GM23338 (cell line): ENCODE measurements around the gene FEZF1. TPM values are rescaled to one million over a fixed set of nuclear protein-coding genes. Genes with fewer than 3 reads are reported as not detected.

Experiments
- ATAC-seq: fragments of 200-7000 bp; cut with Tn5 transposase; 3 replicates; pipeline ENCODE4 v1.9.1; 2020
- DNase-seq: peaks from one replicate; pipeline ENCODE4 v3.0.0-alpha.2; 2015; ENCODE audit warnings: low spot score
- H2AFZ ChIP-seq: fragments of 200-600 bp; sonication (generic); 2 replicates; pipeline ENCODE4 v1.8.0; 2016; ENCODE audit warnings: antibody characterized with exemption, mild to moderate bottlenecking, moderate library complexity
- H3F3A ChIP-seq: fragments of 200-600 bp; sonication (generic); replicated peaks from 2 replicates; pipeline ENCODE4 v1.8.0; 2017; ENCODE audit warnings: antibody characterized with exemption, mixed run types, low read depth
- H3K27ac ChIP-seq: fragments of 200-600 bp; sonication (generic); 2 replicates; pipeline ENCODE4 v1.6.1; 2016; ENCODE audit warnings: low read depth
- H3K27me3 ChIP-seq: fragments of 200-600 bp; sonication (generic); 2 replicates; pipeline ENCODE4 v1.8.0; 2016; ENCODE audit warnings: mild to moderate bottlenecking, mixed run types, moderate library complexity; ENCODE audit not compliant: insufficient read depth
- H3K36me3 ChIP-seq: fragments of 200-600 bp; sonication (generic); 2 replicates; pipeline ENCODE4 v1.8.0; 2016; ENCODE audit warnings: mild to moderate bottlenecking; ENCODE audit not compliant: insufficient read depth
- H3K4me1 ChIP-seq: fragments of 200-600 bp; sonication (generic); 2 replicates; pipeline ENCODE4 v1.8.0; 2016; ENCODE audit warnings: mild to moderate bottlenecking, moderate library complexity; ENCODE audit not compliant: insufficient read depth
- H3K4me2 ChIP-seq: fragments of 200-600 bp; sonication (generic); 2 replicates; pipeline ENCODE4 v1.7.1; 2017; ENCODE audit warnings: mixed run types
- H3K4me3 ChIP-seq: fragments of 200-600 bp; sonication (generic); 2 replicates; pipeline ENCODE4 v1.6.1; 2016; ENCODE audit warnings: mixed run types
- H3K79me2 ChIP-seq: fragments of 200-600 bp; sonication (generic); replicated peaks from 2 replicates; pipeline ENCODE4 v1.8.0; 2017; ENCODE audit warnings: mild to moderate bottlenecking; ENCODE audit not compliant: insufficient read depth
- H3K9me2 ChIP-seq: fragments of 200-600 bp; sonication (generic); 2 replicates; pipeline ENCODE4 v1.8.0; 2017; ENCODE audit not compliant: insufficient read depth
- H4K20me1 ChIP-seq: fragments of 200-600 bp; sonication (generic); replicated peaks from 2 replicates; pipeline ENCODE4 v1.8.0; 2017; ENCODE audit warnings: mild to moderate bottlenecking; ENCODE audit not compliant: insufficient read depth
- H3K27ac Mint-ChIP-seq: 2 replicates; pipeline ENCODE4 v1.8.0; 2020; ENCODE audit warnings: inconsistent platforms, mild to moderate bottlenecking, moderate library complexity, mixed read lengths
- H3K27me3 Mint-ChIP-seq: 3 replicates; pipeline ENCODE4 v1.8.0; 2022; ENCODE audit warnings: low read depth, mild to moderate bottlenecking, moderate library complexity, mixed read lengths, inconsistent platforms; ENCODE audit not compliant: insufficient read depth, poor library complexity
- H3K36me3 Mint-ChIP-seq: 3 replicates; pipeline ENCODE4 v1.8.0; 2021; ENCODE audit warnings: low read depth, mild to moderate bottlenecking, inconsistent platforms, moderate library complexity, mixed read lengths
- H3K4me1 Mint-ChIP-seq: 3 replicates; pipeline ENCODE4 v1.8.0; 2020; ENCODE audit warnings: mild to moderate bottlenecking, inconsistent platforms, mixed read lengths
- H3K4me3 Mint-ChIP-seq: 3 replicates; pipeline ENCODE4 v1.8.0; 2021; ENCODE audit warnings: moderate library complexity, mild to moderate bottlenecking, inconsistent platforms, mixed read lengths
- H3K9me3 Mint-ChIP-seq: 3 replicates; pipeline ENCODE4 v1.8.0; 2020; ENCODE audit warnings: moderate library complexity, mild to moderate bottlenecking, inconsistent platforms, mixed read lengths
- CREB1 ChIP-seq: fragments of 250-450 bp; sonication (Bioruptor Pico); IDR thresholded peaks from 2 replicates; pipeline ENCODE4 v1.5.0; 2020; ENCODE audit warnings: low read depth, mild to moderate bottlenecking, moderate library complexity
- EZH2 ChIP-seq: fragments of 200-600 bp; sonication (generic); IDR thresholded peaks from one replicate; pipeline ENCODE4 v1.8.0; 2017; ENCODE audit warnings: antibody characterized with exemption, mild to moderate bottlenecking, low read depth; ENCODE audit not compliant: unreplicated experiment
- JUNB ChIP-seq: IDR thresholded peaks from one replicate; pipeline ENCODE4 v1.6.1; 2016; ENCODE audit warnings: antibody characterized with exemption; ENCODE audit not compliant: unreplicated experiment
- NANOG ChIP-seq: IDR thresholded peaks from 2 replicates; pipeline ENCODE4 v1.6.1; 2016; ENCODE audit warnings: antibody characterized with exemption, borderline replicate concordance
- POLR2AphosphoS5 ChIP-seq: IDR thresholded peaks from 2 replicates; pipeline ENCODE4 v1.6.1; 2016; ENCODE audit warnings: antibody characterized with exemption, low read depth
- STAT1 ChIP-seq: IDR thresholded peaks from one replicate; pipeline ENCODE4 v1.6.1; 2016; ENCODE audit warnings: antibody characterized with exemption; ENCODE audit not compliant: unreplicated experiment
- ZNF114 ChIP-seq: fragments of 250-450 bp; sonication (Bioruptor Pico); IDR thresholded peaks from 2 replicates; pipeline ENCODE4 v1.5.0; 2020; ENCODE audit warnings: mild to moderate bottlenecking, moderate library complexity
- polyA plus RNA-seq: library from polyadenylated mRNA; unstranded; fragments of >200 nt; fragmentation: Nextera tagmentation; extraction: Ambion mirVana; gene quantifications from 2 replicates; pipeline ENCODE4 v1.2.1, GENCODE V29; 2016
- total RNA-seq: library from RNA; depleted of rRNA; stranded (reverse); fragments of >200 nt; shearing (Covaris generic); gene quantifications from 2 replicates; pipeline ENCODE4 v1.2.3, GENCODE V29; 2014
- TF ChIP-seq, protein P1 (sequence below), 2 experiments: fragments of 200-600 bp in 1 of 2; sonication (generic) in 1 of 2; conservative IDR thresholded peaks; 2 replicates each; pipeline versions ENCODE4 v1.5.1 to v1.6.1; 2016 to 2017; ENCODE audit warnings: antibody characterized with exemption in 2 of 2, low read depth in 2 of 2, mild to moderate bottlenecking in 2 of 2, moderate library complexity in 1 of 2
- TF ChIP-seq, protein P2 (sequence below): IDR thresholded peaks from one replicate; pipeline ENCODE4 v1.6.1; 2018; ENCODE audit warnings: antibody characterized with exemption; ENCODE audit not compliant: unreplicated experiment

The FEZF1 gene
- total and polyA plus RNA-seq, 2 experiments from 2014 or later = 1.0 to 2.3 TPM

DNA sequence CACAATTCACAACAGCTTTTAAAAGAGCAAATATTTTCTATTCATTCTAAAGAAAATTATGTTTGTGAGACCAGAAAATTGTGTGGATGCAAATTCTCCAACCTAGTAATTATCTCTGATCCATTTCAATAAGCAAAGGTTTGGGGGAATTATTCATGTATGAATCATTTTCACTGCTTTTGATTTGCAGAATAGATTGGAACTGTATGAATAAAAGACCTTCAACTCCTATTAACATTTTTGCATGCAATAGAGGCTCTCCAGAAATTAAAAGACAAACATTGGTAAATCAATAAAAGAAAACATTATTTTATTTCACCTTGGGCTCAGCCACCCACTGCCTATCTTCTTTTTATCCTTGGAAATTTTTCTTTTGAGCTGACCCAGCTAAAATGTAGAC, 43.5 kb downstream of the FEZF1 start (continued):
- TF ChIP-seq, protein P1, sequence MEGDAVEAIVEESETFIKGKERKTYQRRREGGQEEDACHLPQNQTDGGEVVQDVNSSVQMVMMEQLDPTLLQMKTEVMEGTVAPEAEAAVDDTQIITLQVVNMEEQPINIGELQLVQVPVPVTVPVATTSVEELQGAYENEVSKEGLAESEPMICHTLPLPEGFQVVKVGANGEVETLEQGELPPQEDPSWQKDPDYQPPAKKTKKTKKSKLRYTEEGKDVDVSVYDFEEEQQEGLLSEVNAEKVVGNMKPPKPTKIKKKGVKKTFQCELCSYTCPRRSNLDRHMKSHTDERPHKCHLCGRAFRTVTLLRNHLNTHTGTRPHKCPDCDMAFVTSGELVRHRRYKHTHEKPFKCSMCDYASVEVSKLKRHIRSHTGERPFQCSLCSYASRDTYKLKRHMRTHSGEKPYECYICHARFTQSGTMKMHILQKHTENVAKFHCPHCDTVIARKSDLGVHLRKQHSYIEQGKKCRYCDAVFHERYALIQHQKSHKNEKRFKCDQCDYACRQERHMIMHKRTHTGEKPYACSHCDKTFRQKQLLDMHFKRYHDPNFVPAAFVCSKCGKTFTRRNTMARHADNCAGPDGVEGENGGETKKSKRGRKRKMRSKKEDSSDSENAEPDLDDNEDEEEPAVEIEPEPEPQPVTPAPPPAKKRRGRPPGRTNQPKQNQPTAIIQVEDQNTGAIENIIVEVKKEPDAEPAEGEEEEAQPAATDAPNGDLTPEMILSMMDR (conservative IDR thresholded peaks at IDR 0.05; ENCODE audit: low read depth in 2 of 2) = no peak
- no peak for TF ChIP-seq STAT1
- no peak for TF ChIP-seq POLR2AphosphoS5
- TF ChIP-seq JUNB = no peak

DNA sequence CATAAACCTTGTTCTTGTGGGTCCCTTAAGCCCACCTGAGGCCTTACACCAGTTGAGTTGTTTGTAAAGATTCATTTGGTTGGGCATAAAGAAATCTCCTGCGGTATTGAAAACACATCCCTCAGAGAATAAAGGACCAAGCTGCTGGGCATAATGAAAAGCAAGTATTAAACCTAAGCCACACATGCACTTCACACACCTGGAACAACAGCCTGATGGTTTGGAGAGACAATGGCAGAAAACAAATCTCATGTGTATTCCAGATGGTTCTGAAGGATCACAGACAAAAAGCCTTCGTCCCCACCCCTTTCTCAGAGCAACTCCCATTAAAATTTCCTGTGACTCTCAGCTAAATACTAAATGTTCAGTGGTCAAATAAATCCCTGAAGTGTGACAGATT, 44.2 kb downstream of the FEZF1 start:
- H3K79me2 ChIP-seq = no peaks in the 10 kb centered on the region
- no peaks in the 10 kb centered on the region for H3K27me3 ChIP-seq
- ATAC-seq (no peak), DNase-seq (no peak)
- H3K9me2 ChIP-seq = no peaks in the 10 kb centered on the region
- H3K27me3 Mint-ChIP-seq = peaks cover 4% of the 10 kb centered on the region
- peak overlapping the region; percentile 58 for H3K4me2 ChIP-seq
- no peaks in the 10 kb centered on the region for H3K36me3 Mint-ChIP-seq
- no peak overlapping the region for H3K27ac ChIP-seq
- no peaks in the 10 kb centered on the region for H4K20me1 ChIP-seq
- H3F3A ChIP-seq = no peaks in the 10 kb centered on the region
- peaks cover 40% of the 10 kb centered on the region for H3K4me1 Mint-ChIP-seq
- H3K4me3 ChIP-seq = no peak overlapping the region
- no peak for TF ChIP-seq POLR2AphosphoS5
- no peak for TF ChIP-seq CREB1
- TF ChIP-seq NANOG = no peak
- TF ChIP-seq ZNF114 = no peak
- TF ChIP-seq, protein P2, sequence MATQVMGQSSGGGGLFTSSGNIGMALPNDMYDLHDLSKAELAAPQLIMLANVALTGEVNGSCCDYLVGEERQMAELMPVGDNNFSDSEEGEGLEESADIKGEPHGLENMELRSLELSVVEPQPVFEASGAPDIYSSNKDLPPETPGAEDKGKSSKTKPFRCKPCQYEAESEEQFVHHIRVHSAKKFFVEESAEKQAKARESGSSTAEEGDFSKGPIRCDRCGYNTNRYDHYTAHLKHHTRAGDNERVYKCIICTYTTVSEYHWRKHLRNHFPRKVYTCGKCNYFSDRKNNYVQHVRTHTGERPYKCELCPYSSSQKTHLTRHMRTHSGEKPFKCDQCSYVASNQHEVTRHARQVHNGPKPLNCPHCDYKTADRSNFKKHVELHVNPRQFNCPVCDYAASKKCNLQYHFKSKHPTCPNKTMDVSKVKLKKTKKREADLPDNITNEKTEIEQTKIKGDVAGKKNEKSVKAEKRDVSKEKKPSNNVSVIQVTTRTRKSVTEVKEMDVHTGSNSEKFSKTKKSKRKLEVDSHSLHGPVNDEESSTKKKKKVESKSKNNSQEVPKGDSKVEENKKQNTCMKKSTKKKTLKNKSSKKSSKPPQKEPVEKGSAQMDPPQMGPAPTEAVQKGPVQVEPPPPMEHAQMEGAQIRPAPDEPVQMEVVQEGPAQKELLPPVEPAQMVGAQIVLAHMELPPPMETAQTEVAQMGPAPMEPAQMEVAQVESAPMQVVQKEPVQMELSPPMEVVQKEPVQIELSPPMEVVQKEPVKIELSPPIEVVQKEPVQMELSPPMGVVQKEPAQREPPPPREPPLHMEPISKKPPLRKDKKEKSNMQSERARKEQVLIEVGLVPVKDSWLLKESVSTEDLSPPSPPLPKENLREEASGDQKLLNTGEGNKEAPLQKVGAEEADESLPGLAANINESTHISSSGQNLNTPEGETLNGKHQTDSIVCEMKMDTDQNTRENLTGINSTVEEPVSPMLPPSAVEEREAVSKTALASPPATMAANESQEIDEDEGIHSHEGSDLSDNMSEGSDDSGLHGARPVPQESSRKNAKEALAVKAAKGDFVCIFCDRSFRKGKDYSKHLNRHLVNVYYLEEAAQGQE = no peak
- no peaks in the 10 kb centered on the region for H3K36me3 ChIP-seq
- no peak overlapping the region for H3K4me3 Mint-ChIP-seq
- no peak overlapping the region for H3K27ac Mint-ChIP-seq
- peak overlapping the region; percentile 12; the same call in 1 of the 2 replicates for H2AFZ ChIP-seq
- H3K9me3 Mint-ChIP-seq = no peaks in the 10 kb centered on the region
- peaks cover 44% of the 10 kb centered on the region for H3K4me1 ChIP-seq

DNA sequence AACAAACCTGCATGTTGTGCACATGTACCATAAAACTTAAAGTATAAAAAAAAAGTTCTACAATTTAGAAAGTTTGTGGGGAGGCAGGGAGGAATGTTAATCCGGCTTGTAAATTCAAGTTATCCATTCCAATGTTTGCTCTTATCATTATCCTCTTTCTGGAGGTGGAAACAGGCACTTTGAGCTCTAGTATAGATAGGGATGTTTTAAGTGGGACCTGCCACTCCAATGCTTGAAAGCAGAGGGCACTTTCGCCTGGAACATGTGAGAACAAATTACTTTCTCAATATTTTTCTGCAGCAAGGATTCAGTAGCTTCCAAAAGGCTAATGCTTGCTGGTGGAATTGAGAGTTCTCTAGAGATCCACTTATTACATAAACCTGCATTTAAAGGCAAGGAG, 45.6 kb downstream of the FEZF1 start:
- no peaks in the 10 kb centered on the region for H3K36me3 ChIP-seq
- H3K9me2 ChIP-seq = no peaks in the 10 kb centered on the region
- peaks cover 4% of the 10 kb centered on the region for H3K27me3 Mint-ChIP-seq
- no peak overlapping the region for H3K4me3 ChIP-seq
- no peaks in the 10 kb centered on the region for H3K9me3 Mint-ChIP-seq
- H3K4me2 ChIP-seq = no peak overlapping the region
- peaks cover 52% of the 10 kb centered on the region for H3K4me1 ChIP-seq
- H3K4me1 Mint-ChIP-seq = peaks cover 46% of the 10 kb centered on the region
- no peak overlapping the region for H3K27ac ChIP-seq
- H3K4me3 Mint-ChIP-seq = no peak overlapping the region
- H2AFZ ChIP-seq = no peak overlapping the region; the same call in 1 of the 2 replicates
- DNase-seq (no peak), ATAC-seq (no peak)
- no peaks in the 10 kb centered on the region for H3F3A ChIP-seq
- no peak overlapping the region for H3K27ac Mint-ChIP-seq
- no peaks in the 10 kb centered on the region for H3K79me2 ChIP-seq
- TF ChIP-seq POLR2AphosphoS5 (no peak), EZH2 (no peak), JUNB (no peak), CREB1 (no peak)
- no peaks in the 10 kb centered on the region for H3K36me3 Mint-ChIP-seq
- no peaks in the 10 kb centered on the region for H4K20me1 ChIP-seq
- no peaks in the 10 kb centered on the region for H3K27me3 ChIP-seq
